Left renal pelvis (tissue), 4 donors: ENCODE data around the gene KIRREL3. TPM values are rescaled to one million over a fixed set of nuclear protein-coding genes. Genes with fewer than 3 reads are reported as not detected.

Source experiments
- DNase-seq, 4 donors: peaks; one replicate each; pipeline ENCODE4 v3.0.0-alpha.2; 2013; ENCODE audit warnings: low read depth in 4 of 4, low spot score in 3 of 4
- polyA plus RNA-seq, 4 donors: library from polyadenylated mRNA; unstranded; fragments of 120-200 nt; gene quantifications; one replicate each; pipeline ENCODE4 v1.2.1, GENCODE V29; 2013; ENCODE audit not compliant: insufficient read length in 4 of 4

The KIRREL3 gene
- polyA plus RNA-seq, 4 donors: 1.9 to 11.5 (median 2.3) TPM

DNA sequence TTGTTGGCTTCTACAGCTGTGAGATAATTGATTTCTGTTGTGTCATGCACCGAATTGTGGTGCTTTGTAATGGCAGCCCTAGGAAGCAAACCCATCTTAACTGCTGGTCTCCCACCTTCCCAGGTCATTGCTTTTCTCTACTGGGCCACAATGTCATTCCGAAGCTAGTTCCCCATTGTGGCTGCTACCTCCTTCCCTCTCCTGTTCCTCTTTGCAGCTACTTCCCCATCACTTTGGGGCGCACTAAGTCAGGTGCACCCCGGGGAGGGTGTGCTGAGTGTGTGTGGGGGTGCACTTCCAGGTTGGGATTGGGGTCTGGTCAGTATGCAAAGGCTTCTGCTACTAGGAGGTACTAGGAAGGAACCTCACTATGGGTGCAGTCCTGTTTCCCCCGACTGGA lies 535.8 kb downstream of the KIRREL3 start:
- DNase-seq: no peak

GRCh38 chr11:126462422-126462821 lies 538.1 kb downstream of the KIRREL3 start:
- no peak for DNase-seq

GRCh38 chr11:126461996-126462395 lies 538.6 kb downstream of the KIRREL3 start:
- no peak for DNase-seq

- no peak for DNase-seq
Measured at GRCh38 chr11:126461096-126461440, 539.5 kb downstream of the KIRREL3 start.

DNA sequence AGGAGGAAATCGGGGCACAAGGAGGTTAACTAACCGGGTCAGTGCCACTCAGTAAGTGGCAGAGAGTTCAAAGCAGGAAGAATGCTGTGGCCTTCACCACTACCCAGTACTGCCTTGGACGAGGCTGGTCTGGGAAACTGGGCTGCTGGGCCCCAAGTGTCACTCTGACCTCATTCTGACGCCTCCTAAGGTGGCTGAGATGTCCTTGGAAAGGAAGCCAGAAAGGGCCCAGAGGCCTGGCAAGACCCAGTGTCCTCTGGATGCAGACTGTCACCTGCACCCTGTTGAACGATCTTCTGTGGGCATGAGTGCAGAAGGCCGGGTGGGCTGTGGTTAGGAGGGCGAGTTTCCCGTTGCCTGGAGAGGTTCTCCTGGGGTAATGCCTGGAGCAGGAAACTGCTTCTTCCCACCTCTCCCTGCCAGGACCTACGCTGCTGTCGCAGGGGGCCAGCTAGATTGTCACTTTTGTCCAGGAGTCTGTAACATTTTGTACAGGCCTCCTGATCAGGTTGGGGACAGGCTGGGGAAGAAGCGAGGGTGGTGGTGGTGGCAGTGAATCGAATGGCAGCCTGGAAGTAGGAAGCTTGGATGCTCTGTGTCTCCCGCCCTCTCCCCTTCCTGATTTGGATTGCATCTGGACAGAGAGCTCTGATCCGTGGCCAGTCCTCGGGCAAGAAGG lies 540.0 kb downstream of the KIRREL3 start:
- no peak for DNase-seq

DNA sequence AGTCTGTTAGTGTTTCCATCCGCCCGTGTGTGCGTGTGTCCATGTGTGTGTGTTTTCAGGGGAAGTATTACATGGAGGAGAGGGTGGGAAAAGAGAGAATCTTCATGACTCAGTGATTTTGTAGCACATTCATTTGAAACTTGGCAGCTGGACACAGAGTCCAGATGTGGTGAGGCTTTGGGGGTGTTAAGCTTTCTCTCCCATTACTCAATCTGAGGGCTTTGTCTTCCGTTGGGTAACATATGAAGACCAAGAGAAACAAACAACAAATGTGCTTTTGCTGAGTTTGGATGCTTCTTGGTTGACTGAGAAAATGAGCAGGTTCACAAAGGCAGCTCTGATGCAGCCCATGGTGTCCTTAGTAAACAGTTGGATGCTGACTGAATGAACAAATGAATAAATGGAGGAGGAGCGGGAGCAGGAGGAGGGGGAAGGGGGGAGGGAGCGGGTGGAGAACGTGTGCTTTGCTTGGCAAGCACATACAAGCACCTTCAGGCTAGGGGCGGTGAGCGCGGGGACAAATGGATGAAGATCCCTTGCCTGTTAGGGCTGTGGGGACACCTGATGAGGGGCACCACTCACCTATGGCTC lies 540.8 kb downstream of the KIRREL3 start:
- DNase-seq: no peak

DNA sequence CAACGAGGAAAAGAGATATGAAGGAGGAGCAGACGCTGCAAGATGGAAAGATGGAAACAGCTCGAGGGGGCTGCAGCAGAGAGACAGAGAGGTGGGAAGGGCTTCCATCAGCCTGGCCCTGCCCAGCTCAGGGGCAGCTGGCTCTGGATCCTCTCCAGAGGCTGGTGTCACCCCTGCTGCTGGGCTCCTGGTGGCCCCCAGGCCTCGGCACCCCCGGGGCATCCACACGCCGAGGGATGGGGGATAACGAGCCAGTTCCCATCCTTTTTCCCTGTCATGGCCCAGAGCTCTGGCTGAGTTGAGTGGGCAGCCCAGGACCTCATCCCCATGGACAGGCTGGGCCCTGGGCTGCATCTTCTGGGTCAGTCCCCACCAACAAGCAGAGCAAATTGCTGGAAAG lies 542.8 kb downstream of the KIRREL3 start:
- no peak for DNase-seq

- no peak for DNase-seq
Measured at GRCh38 chr11:126456783-126457542, 543.6 kb downstream of the KIRREL3 start.

DNA sequence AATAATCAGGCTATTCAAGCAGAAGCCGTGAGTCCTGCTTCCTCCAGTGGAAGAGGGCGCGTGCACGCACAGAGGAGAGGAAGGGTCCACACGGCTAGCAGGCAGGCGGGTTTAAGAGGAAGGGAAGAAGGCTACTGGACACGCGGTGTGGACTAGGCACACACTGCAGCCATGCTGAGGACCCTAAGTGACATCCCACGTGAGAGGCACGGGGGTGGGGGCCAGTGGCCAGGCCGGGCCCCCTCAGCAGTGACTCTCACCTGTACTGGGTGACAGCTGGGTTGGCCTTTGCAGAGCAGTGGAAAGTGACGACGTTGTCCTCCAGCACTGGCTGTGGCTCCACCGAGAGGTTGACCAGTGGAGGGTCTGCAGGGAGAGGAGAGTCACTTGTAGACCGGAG lies 544.5 kb downstream of the KIRREL3 start:
- DNase-seq: no peak

DNA sequence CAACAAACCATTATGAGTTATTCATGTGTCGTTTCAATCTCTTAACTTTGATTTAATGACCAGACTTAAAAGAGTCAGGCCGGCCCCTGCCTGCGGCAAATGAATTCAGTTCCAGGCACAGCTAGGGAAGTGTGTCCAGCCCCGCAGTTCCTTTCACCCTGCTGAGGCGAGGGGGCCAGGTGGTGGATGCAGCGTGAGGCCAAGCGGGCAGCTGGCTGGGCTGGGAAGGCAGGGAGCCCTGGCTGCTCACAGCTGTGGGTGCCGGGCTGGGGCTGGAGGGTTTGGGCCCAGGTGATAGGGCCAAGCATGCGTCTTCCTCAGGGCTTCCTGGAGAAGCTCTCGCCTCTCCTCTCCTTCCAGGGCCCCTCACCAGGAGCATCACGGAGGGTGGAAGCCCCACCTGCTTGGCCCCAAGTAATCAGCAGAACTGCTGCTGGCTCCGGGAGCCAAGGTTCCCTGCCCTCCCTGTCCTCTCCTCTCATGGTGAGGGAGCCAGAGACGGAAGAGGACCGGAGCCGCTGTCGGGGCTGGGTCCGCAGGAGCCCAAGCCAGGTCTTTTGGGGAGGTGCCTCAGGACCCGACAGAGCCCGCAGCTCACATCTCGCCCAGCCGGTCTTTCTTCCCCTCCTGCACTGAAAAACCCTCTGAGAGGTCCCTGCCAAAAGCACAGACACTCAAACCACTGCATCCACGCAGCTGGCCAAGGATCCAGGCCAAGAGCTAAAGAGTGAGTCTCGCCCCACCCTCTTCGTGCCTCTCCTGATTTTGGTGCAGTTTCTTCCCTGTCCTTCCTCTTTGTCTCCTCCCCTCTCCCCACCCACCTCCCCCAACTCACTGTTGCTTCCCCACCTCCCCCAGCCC lies 548.1 kb downstream of the KIRREL3 start:
- DNase-seq: no peak

DNA sequence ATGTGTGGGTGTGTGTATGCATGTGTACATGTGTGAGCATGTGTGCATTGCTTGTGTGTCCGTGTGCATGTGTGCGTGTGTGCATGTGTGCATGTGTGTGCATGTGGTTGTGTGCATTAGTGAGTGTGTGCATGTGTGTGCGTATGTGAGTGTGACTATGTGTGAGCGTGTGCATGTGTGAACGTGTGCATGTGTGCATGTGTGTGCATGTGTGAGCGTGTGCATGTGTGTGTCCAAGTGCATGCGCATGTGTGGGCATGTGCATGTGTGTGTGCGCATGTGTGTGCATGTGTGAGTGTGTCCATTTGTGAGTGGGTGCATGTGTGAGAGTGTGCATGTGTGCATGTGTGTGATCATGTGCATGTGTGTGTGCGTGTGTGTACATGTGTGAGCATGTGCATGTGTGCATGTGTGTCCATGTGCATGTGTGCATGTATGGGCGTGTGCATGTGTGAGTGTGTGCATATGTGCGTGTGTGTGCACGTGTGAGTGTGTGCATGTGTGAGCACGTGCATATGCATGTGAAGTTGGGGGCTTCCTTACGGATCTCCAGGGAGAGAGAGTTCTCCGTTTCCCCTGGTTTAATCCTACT lies 549.3 kb downstream of the KIRREL3 start:
- no peak for DNase-seq

GRCh38 chr11:126450806-126451205 lies 549.8 kb downstream of the KIRREL3 start:
- no peak for DNase-seq

DNA sequence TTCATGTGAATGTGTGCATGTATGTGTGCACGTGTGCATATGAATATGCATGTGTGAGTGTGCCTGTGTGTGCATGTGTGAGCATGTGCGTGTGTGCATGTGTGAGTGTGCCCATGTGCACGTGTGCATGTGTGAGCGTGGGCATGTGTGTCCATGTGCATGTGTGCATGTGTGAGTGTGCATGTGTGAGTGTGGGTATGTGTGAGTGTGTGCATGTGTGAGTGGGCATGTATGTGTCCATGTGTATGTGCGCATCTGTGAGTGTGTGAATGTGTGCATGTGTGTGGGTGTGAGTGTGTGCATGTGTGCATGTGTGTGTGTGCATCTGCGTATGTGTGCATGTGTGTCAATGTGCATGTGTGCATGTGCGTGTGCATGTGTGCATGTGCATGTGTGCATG lies 550.4 kb downstream of the KIRREL3 start:
- no peak for DNase-seq

DNA sequence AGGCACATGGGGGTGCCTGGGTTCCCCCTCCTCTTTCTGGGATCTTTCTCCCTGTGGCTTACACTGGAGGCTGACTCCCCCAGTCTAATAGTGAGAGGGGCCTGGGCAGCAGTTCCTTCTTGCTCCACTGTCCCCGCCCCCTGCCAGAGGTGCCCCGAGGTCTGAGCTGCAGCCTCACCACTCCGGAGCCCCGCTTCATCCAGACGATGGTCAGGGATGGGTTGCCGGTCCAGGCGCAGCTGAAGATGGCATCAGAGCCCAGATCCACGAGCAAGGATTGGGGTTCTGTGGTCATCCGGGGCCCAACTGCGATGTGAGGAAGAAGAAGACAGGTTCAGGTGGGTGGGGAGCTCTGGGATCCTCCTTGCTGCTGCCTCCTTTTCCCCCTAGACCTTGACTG lies 554.0 kb downstream of the KIRREL3 start:
- no peak for DNase-seq

DNA sequence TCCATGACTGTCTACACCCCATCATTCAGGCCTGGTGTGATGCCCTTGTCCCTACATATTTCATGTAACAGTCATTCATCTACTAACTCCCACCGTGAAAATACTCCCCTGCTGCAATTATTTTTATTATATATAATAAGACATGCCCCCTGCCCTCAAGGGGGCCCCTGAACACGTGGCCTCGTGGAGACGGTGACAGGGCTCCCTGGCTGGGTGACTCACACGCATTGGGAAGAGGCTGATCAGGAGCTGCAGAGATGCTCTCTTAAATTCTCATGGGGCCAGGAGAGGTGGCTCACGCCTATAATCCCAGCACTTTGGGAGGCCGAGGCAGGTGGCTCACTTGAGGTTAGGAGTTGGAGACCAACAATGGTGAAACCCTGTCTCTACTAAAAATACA lies 556.5 kb downstream of the KIRREL3 start:
- no peak for DNase-seq

DNA sequence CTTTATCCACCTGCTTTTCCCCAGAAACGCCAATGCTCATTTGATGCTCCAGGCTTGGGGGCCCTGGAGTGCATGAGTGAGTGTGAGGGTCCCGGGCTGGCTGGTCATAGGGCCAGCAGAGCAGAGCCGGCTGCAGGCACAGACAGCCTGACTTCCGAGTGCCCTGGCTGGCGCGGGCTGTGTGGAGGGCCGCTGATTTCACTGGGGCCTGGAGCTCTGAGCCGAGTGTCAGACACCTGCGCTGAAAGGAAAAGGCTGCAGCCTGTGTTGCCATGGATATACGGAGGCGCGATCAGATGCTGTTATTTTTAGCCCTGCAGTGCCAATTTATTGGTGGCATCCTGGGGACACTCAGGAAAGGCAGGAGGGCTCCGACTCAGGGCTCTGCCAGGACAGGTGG lies 557.5 kb downstream of the KIRREL3 start:
- DNase-seq: no peak

- peak; percentile 69 to 82 (median 80) for DNase-seq
Measured at GRCh38 chr11:126440792-126441514, 559.6 kb downstream of the KIRREL3 start.

GRCh38 chr11:126440276-126440675 lies 560.3 kb downstream of the KIRREL3 start:
- DNase-seq: no peak

- DNase-seq: no peak
Measured at GRCh38 chr11:126438691-126439090, 561.9 kb downstream of the KIRREL3 start.

GRCh38 chr11:126438272-126438671 lies 562.3 kb downstream of the KIRREL3 start:
- DNase-seq: no peak
